Globus pallidus (tissue), 1 donor: ENCODE measurements around the gene TMEM167A.

ENCODE experiments used
- DNase-seq: peaks from one replicate; pipeline ENCODE4 v3.0.0-alpha.2; 2015; ENCODE audit warnings: low spot score

TMEM167A gene

GRCh38 chr5:83076742-83077661 lies at the start of gene TMEM167A, which contains the start of gene XRCC4:
Gene TMEM167A (minus strand): TSS chr5:83077394. CDS start chr5:83077323, 71 bp downstream.
Gene XRCC4 (plus strand): TSS chr5:83077547. CDS start chr5:83104920, 27,373 bp downstream.
- DNase-seq, result peak; percentile 99

GRCh38 chr5:83126501-83126900 lies 49.3 kb upstream of the TMEM167A start:
- no peak for DNase-seq

- no peak for DNase-seq
Measured at GRCh38 chr5:83125560-83125959, 48.4 kb upstream of the TMEM167A start.

- DNase-seq, result no peak
Measured at GRCh38 chr5:83124593-83124992, 47.4 kb upstream of the TMEM167A start.

- DNase-seq, result no peak
Measured at GRCh38 chr5:83118976-83119375, 41.8 kb upstream of the TMEM167A start.

GRCh38 chr5:83118471-83118870 lies 41.3 kb upstream of the TMEM167A start:
- DNase-seq, result no peak

- no peak for DNase-seq
Measured at GRCh38 chr5:83115816-83116215, 38.6 kb upstream of the TMEM167A start.

- DNase-seq, result no peak
Measured at GRCh38 chr5:83109380-83109779, 32.2 kb upstream of the TMEM167A start.

GRCh38 chr5:83107692-83108420 lies 30.7 kb upstream of the TMEM167A start:
- no peak for DNase-seq

- DNase-seq, result no peak
Measured at GRCh38 chr5:83104021-83104420, 26.8 kb upstream of the TMEM167A start.

- no peak for DNase-seq
Measured at GRCh38 chr5:83102364-83102980, 25.3 kb upstream of the TMEM167A start.

- no peak for DNase-seq
Measured at GRCh38 chr5:83101514-83101913, 24.3 kb upstream of the TMEM167A start.

- peak; percentile 23 for DNase-seq
Measured at GRCh38 chr5:83099445-83099844, 22.3 kb upstream of the TMEM167A start.

GRCh38 chr5:83099001-83099400 lies 21.8 kb upstream of the TMEM167A start:
- DNase-seq, result no peak

GRCh38 chr5:83097689-83098231 lies 20.6 kb upstream of the TMEM167A start:
- no peak for DNase-seq

GRCh38 chr5:83096660-83097339 lies 19.6 kb upstream of the TMEM167A start:
- DNase-seq, result no peak

- DNase-seq, result no peak
Measured at GRCh38 chr5:83095957-83096539, 18.9 kb upstream of the TMEM167A start.

- DNase-seq, result no peak
Measured at GRCh38 chr5:83095163-83095956, 18.2 kb upstream of the TMEM167A start.

- no peak for DNase-seq
Measured at GRCh38 chr5:83093692-83094091, 16.5 kb upstream of the TMEM167A start.

- DNase-seq, result no peak
Measured at GRCh38 chr5:83092619-83093018, 15.4 kb upstream of the TMEM167A start.
